Osteoblast (primary cell): ENCODE results near the gene ARL10. TPM values are rescaled to one million over a fixed set of nuclear protein-coding genes. Genes with fewer than 3 reads are reported as not detected.

Experiments used
- DNase-seq: peaks from one replicate; pipeline ENCODE4 v3.0.0; 2011; ENCODE audit warnings: low spot score, mixed read lengths; ENCODE audit not compliant: insufficient read length; ENCODE audit errors: missing footprints
- H2AFZ ChIP-seq: 2 replicates; pipeline ENCODE4 v1.6.0; 2011; ENCODE audit warnings: mild to moderate bottlenecking, low read length
- H3K27ac ChIP-seq: 2 replicates; pipeline ENCODE4 v1.5.1; 2011; ENCODE audit warnings: mild to moderate bottlenecking, low read depth, low read length, moderate library complexity
- H3K27me3 ChIP-seq: 2 replicates; pipeline ENCODE4 v1.6.0; 2012; ENCODE audit warnings: mild to moderate bottlenecking, control low read depth, inconsistent platforms, low read length, moderate library complexity; ENCODE audit not compliant: insufficient read depth
- H3K36me3 ChIP-seq: 2 replicates; pipeline ENCODE4 v1.5.1; 2011; ENCODE audit warnings: mild to moderate bottlenecking, low read length, control low read depth, moderate library complexity; ENCODE audit not compliant: insufficient read depth
- H3K4me1 ChIP-seq: 2 replicates; pipeline ENCODE4 v1.5.1; 2011; ENCODE audit warnings: mild to moderate bottlenecking, low read length, control low read depth, moderate library complexity; ENCODE audit not compliant: insufficient read depth
- H3K4me2 ChIP-seq: 2 replicates; pipeline ENCODE4 v1.6.0; 2011; ENCODE audit warnings: mild to moderate bottlenecking, low read length; ENCODE audit not compliant: insufficient read depth
- H3K4me3 ChIP-seq: fragments of 200-600 bp; sonication (generic); 3 replicates; pipeline ENCODE4 v1.5.1; 2012; ENCODE audit warnings: mild to moderate bottlenecking, low read length, inconsistent platforms; ENCODE audit not compliant: insufficient read depth
- H3K79me2 ChIP-seq: 2 replicates; pipeline ENCODE4 v1.6.0; 2012; ENCODE audit warnings: mild to moderate bottlenecking, low read length, control low read depth, inconsistent platforms; ENCODE audit not compliant: insufficient read depth
- H3K9me3 ChIP-seq: 2 replicates; pipeline ENCODE4 v1.5.1; 2011; ENCODE audit warnings: low read depth, low read length, control low read depth
- H4K20me1 ChIP-seq: 2 replicates; pipeline ENCODE4 v1.6.0; 2012; ENCODE audit warnings: mild to moderate bottlenecking, low read length, control low read depth; ENCODE audit not compliant: insufficient read depth
- total RNA-seq: library from RNA; depleted of rRNA; stranded (reverse); fragments of >200 nt; gene quantifications from 2 replicates; pipeline ENCODE4 v1.2.3, GENCODE V29; 2012
- TF ChIP-seq, protein P1 (sequence below): IDR thresholded peaks from 2 replicates; pipeline ENCODE4 v1.5.1; 2011; ENCODE audit warnings: mild to moderate bottlenecking, low read depth, low read length, moderate library complexity; ENCODE audit errors: extremely low read depth

ARL10 gene
- total RNA-seq, 1 donor: 14.1 TPM

DNA sequence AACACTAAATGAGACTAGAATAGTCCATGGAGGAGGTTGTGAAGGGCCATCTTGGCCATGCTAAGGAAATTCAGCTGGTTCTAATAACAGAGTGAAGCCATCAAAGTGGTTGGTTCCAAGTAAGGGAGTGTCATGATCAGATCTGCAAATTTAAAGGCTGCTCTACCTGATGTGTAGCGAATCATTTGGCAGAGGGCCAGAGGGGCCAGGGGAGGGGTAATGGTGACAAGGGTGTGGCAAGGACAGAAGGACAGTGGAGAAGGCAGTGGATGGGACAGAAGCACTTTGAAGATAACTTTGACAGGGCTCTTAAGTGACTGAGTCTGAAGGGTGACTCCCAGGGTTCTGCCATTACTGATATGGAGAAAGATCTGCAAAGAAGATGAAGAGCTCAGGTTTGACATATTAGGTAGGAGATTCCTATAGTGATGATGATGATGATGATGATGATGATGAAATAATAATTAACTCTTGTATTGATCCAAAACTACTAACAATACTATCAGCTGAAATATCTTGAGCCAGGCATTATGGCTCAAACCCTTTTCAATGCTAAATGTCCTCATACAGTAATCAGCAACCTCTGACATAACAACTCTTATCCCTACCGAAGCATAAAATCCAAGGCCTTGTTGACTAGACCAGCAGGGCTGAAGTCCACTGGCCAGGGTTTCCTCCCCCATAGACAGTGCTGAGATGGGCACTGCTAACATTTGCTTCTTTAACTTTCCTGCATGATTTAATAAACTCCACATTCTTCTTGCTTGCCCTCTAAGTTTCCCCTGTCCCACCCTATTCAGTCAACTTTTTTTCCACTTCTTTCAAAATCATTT is 23.7 kb upstream of the ARL10 start:
- no peak overlapping the region for H2AFZ ChIP-seq
- no peaks in the 10 kb centered on the region for H3K9me3 ChIP-seq
- H3K36me3 ChIP-seq: peaks cover 21% of the 10 kb centered on the region
- H3K4me2 ChIP-seq: no peak overlapping the region
- TF ChIP-seq, protein P1, sequence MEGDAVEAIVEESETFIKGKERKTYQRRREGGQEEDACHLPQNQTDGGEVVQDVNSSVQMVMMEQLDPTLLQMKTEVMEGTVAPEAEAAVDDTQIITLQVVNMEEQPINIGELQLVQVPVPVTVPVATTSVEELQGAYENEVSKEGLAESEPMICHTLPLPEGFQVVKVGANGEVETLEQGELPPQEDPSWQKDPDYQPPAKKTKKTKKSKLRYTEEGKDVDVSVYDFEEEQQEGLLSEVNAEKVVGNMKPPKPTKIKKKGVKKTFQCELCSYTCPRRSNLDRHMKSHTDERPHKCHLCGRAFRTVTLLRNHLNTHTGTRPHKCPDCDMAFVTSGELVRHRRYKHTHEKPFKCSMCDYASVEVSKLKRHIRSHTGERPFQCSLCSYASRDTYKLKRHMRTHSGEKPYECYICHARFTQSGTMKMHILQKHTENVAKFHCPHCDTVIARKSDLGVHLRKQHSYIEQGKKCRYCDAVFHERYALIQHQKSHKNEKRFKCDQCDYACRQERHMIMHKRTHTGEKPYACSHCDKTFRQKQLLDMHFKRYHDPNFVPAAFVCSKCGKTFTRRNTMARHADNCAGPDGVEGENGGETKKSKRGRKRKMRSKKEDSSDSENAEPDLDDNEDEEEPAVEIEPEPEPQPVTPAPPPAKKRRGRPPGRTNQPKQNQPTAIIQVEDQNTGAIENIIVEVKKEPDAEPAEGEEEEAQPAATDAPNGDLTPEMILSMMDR: no peak
- H3K4me3 ChIP-seq: no peak overlapping the region
- H3K4me1 ChIP-seq: no peaks in the 10 kb centered on the region
- H3K79me2 ChIP-seq: no peaks in the 10 kb centered on the region
- H4K20me1 ChIP-seq: no peaks in the 10 kb centered on the region
- no peak for DNase-seq
- H3K27me3 ChIP-seq: no peaks in the 10 kb centered on the region
- H3K27ac ChIP-seq: no peak overlapping the region

DNA sequence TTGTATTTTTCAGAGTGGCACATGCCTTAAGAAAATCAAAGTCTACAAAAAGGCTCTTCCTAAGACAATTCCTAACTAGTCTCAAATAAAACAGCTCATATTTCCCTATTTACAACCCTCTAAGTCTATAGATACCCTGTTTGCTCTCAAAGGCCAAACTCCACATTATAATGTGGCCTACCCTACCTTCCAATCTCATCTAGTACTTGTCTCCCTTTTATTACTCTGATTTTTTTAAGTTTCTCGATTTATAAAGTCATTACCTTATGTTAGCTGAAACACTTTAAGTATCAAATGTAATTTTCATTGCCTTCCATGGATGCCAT is 23.2 kb upstream of the ARL10 start:
- no peaks in the 10 kb centered on the region for H3K9me3 ChIP-seq
- H3K79me2 ChIP-seq: no peaks in the 10 kb centered on the region
- no peak for DNase-seq
- no peak overlapping the region for H3K4me3 ChIP-seq
- H3K4me2 ChIP-seq: no peak overlapping the region
- no peaks in the 10 kb centered on the region for H3K27me3 ChIP-seq
- H3K4me1 ChIP-seq: no peaks in the 10 kb centered on the region
- H4K20me1 ChIP-seq: no peaks in the 10 kb centered on the region
- no peak overlapping the region for H3K27ac ChIP-seq
- peaks cover 27% of the 10 kb centered on the region for H3K36me3 ChIP-seq
- H2AFZ ChIP-seq: no peak overlapping the region
- TF ChIP-seq, protein P1: no peak

DNA sequence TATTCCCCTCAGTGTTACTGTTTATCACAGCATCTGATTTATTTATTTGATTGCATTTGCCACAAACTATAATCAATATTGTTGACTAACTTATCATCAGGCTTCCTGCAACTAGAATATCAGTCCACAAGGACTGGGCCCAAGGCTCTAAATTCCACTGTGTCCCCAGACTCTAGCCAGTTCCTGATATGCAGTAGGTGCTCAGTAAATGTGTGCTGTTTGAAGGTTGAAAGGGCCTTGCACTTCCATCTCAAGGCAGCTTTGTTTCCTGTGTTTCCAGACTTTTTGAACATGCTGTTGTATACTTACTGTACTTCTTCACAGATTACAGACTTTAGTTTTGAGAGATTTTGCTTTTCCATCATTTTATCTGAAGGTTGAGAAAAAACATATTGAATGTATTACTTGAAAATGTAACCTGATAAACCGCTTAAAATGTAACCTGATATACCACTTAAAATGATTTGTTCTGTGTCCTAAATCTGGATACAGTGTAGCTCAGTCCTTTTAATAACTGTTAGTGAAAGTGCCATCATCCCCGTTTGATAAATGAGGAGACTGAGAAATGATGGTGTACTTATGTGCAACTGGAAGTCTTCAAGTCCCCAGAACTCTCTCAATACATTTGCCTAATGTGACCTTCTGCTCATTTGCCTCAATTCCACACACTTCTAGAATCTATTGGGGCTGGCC is 22.4 kb upstream of the ARL10 start:
- no peaks in the 10 kb centered on the region for H3K79me2 ChIP-seq
- DNase-seq: no peak
- TF ChIP-seq, protein P1: no peak
- peaks cover 33% of the 10 kb centered on the region for H3K36me3 ChIP-seq
- no peak overlapping the region for H3K4me3 ChIP-seq
- no peak overlapping the region for H3K27ac ChIP-seq
- no peaks in the 10 kb centered on the region for H3K27me3 ChIP-seq
- no peaks in the 10 kb centered on the region for H4K20me1 ChIP-seq
- H3K9me3 ChIP-seq: no peaks in the 10 kb centered on the region
- no peak overlapping the region for H3K4me2 ChIP-seq
- H3K4me1 ChIP-seq: no peaks in the 10 kb centered on the region
- H2AFZ ChIP-seq: no peak overlapping the region

DNA sequence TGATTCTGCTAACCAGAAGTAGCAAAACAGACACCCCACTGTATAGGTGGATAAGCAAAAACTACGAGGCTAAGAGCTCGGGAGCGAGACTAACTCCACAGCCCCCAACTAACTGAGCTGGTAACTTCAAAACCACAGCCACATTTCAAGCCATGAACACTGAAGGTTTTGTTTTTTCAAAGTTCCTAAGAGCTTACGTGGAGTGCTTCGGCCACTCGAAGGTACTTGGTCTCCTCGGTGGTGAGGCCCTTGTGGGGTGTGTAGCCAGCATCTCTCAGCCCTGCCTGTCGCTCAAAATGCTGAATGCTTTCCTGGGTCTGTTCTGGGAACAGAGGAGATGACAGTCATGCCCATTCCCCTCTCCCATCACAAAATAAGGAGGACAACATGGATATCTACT is 14.9 kb upstream of the ARL10 start:
- Histone ChIP-seq H2AFZ (no peak overlapping the region), H3K4me3 (no peak overlapping the region), H3K4me1 (no peaks in the 10 kb centered on the region), H3K79me2 (peaks cover 44% of the 10 kb centered on the region), H3K36me3 (peaks cover 80% of the 10 kb centered on the region), H4K20me1 (peaks cover 25% of the 10 kb centered on the region), H3K27me3 (no peaks in the 10 kb centered on the region), H3K4me2 (no peak overlapping the region), H3K27ac (no peak overlapping the region), H3K9me3 (no peaks in the 10 kb centered on the region)
- DNase-seq: no peak
- TF ChIP-seq, protein P1: no peak
